ACC112 (cell line): ENCODE measurements around the gene LAS1L.
"Not testable (repeated sequence)": the region's sequence is repeated elsewhere in the genome, so short reads cannot be mapped to it uniquely, and the experiment has no call there.

ENCODE experiments used
- H2AFZ ChIP-seq: fragments of 200-600 bp; sonication (generic); one replicate; pipeline ENCODE4 v1.6.0; 2017; ENCODE audit warnings: antibody characterized with exemption, low read length; ENCODE audit not compliant: unreplicated experiment
- H3K27ac ChIP-seq: fragments of 200-600 bp; sonication (generic); 2 replicates; pipeline ENCODE4 v1.5.1; 2014; ENCODE audit warnings: low read depth, mild to moderate bottlenecking, antibody characterized with exemption, low read length, moderate library complexity
- H3K27me3 ChIP-seq: fragments of 200-600 bp; sonication (generic); 2 replicates; pipeline ENCODE4 v1.6.1; 2014; ENCODE audit warnings: mild to moderate bottlenecking, antibody characterized with exemption, low read length, moderate library complexity, mixed read lengths; ENCODE audit not compliant: insufficient read depth
- H3K36me3 ChIP-seq: fragments of 200-600 bp; sonication (generic); 2 replicates; pipeline ENCODE4 v1.6.1; 2016; ENCODE audit warnings: mild to moderate bottlenecking, antibody characterized with exemption, low read length, moderate library complexity, mixed read lengths; ENCODE audit not compliant: insufficient read depth
- H3K4me1 ChIP-seq: fragments of 200-600 bp; sonication (generic); one replicate; pipeline ENCODE4 v1.6.1; 2016; ENCODE audit warnings: low read length, mixed read lengths; ENCODE audit not compliant: insufficient read depth, unreplicated experiment, control insufficient read depth
- H3K4me3 ChIP-seq: fragments of 200-600 bp; sonication (generic); 2 replicates; pipeline ENCODE4 v1.5.1; 2014; ENCODE audit warnings: mild to moderate bottlenecking, low read depth, low read length
- H3K79me2 ChIP-seq: fragments of 200-600 bp; sonication (generic); one replicate; pipeline ENCODE4 v1.6.0; 2016; ENCODE audit warnings: low read length; ENCODE audit not compliant: control insufficient read depth, unreplicated experiment, insufficient read depth

LAS1L gene

DNA sequence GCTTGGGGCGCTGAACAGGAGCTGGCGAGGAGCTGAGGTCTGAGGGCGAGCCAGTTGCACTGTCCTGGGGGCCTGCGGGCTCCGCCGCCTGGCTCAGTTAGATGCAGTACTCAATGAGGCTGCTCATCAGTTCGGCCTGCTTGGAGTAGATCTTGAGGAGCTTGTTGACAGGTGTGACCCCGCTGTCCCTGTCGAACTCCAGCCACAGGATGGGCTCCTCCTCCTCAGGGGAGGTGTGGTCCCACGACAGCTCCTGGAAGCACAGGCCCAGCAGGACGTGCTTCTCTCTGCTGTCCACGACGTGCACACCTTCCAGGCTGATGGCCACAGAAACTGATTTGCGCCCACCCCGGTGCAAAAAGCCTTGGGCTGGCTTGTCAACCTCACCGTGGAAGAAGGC, 16.5 kb upstream of the LAS1L start:
- no peak overlapping the region for H3K27ac ChIP-seq
- no peaks in the 10 kb centered on the region for H3K36me3 ChIP-seq
- no peaks in the 10 kb centered on the region for H3K79me2 ChIP-seq
- no peak overlapping the region for H2AFZ ChIP-seq
- no peak overlapping the region for H3K4me3 ChIP-seq
- no peaks in the 10 kb centered on the region for H3K4me1 ChIP-seq
- no peaks in the 10 kb centered on the region for H3K27me3 ChIP-seq

DNA sequence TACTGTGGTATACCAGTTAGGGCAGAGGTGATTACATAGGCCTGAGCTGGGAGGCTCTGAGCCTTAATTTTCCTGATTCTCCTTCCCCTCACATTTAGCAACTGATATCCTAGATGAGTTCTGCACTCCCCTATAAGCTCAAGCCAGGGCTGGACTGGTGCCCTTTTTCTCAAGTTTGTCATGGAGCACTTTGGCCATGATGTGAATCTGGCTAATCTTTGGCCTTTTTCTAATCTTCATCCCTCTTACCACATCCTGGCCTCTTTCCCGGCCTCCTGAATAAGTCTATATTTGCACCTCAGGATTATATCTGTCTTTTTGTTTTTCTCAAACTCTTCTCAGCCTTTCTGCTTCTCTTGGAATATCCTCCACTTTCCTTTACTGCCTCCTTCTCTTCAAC, 10.9 kb upstream of the LAS1L start:
- Histone ChIP-seq H3K79me2 (no peaks in the 10 kb centered on the region), H3K27me3 (no peaks in the 10 kb centered on the region), H3K27ac (no peak overlapping the region), H2AFZ (no peak overlapping the region), H3K4me3 (no peak overlapping the region), H3K36me3 (no peaks in the 10 kb centered on the region), H3K4me1 (no peaks in the 10 kb centered on the region)

DNA sequence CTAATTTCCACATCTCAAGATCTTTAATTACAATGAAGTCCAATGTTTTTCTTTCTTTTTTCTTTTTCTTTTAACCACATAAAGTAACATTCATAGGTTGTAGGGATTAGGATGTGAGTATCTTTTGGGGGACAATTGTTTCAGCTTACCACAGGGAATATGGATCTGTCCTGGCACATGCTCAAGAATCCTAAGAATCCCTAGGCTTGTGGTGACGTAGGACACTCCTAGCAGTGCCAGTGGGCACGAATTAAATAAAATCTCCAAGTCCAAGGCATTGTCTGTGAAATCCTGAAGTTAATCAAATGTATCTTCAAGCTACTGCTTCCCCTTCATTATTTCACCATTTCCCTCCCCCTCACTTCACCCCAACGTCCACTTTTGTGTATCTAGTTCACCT, 2.6 kb upstream of the LAS1L start:
- Histone ChIP-seq H3K27me3 (no peaks in the 10 kb centered on the region), H3K36me3 (no peaks in the 10 kb centered on the region), H3K4me1 (no peaks in the 10 kb centered on the region), H3K79me2 (peaks cover 22% of the 10 kb centered on the region), H3K4me3 (no peak overlapping the region), H2AFZ (peak overlapping the region; percentile 6), H3K27ac (no peak overlapping the region)

DNA sequence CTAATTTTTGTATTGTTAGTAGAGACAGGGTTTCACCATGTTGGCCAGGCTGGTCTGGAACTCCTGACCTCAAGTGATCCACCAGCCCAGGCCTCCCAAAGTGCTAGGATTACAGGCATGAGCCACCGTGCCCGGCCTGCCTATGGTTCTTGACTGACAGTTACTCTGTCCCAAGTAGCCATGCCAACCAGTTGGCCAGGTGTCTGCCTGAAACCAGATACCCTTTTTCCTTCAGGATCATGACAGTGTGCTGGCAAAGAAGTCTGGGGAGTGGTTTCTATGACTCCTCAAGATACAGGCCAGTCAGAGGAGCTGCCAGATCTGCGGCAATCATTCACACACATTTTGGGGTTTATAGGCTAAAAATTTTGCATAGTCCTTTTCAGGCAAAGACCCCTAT, 1.7 kb upstream of the LAS1L start:
- H2AFZ ChIP-seq, result no peak overlapping the region
- H3K4me1 ChIP-seq, result no peaks in the 10 kb centered on the region
- H3K79me2 ChIP-seq, result peaks cover 24% of the 10 kb centered on the region
- no peaks in the 10 kb centered on the region for H3K36me3 ChIP-seq
- no peak overlapping the region for H3K4me3 ChIP-seq
- no peak overlapping the region for H3K27ac ChIP-seq
- no peaks in the 10 kb centered on the region for H3K27me3 ChIP-seq

DNA sequence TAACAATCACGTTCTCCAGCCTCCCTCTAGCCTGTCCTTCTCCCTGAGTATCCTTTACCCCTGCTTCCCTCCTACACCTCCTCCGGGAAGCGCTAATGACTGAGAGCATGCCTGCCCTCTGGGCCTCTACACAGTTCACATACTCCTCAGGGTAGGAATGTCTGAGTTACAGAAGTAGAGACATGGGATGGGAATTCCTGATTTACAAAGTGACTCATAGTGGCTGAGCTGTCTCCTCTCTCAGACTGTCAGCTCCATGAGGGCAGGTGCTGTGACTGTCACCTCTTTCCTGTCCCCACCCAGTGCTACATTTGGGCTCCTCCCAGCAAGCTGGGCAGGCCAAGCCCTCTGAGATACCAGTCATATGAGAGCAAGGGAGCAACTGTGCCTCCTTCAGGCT, 2.6 kb downstream of the LAS1L start:
- H3K79me2 ChIP-seq, result peaks cover 24% of the 10 kb centered on the region
- H3K27ac ChIP-seq, result no peak overlapping the region
- no peaks in the 10 kb centered on the region for H3K27me3 ChIP-seq
- H3K4me1 ChIP-seq, result no peaks in the 10 kb centered on the region
- no peak overlapping the region for H2AFZ ChIP-seq
- H3K36me3 ChIP-seq, result no peaks in the 10 kb centered on the region
- no peak overlapping the region for H3K4me3 ChIP-seq

DNA sequence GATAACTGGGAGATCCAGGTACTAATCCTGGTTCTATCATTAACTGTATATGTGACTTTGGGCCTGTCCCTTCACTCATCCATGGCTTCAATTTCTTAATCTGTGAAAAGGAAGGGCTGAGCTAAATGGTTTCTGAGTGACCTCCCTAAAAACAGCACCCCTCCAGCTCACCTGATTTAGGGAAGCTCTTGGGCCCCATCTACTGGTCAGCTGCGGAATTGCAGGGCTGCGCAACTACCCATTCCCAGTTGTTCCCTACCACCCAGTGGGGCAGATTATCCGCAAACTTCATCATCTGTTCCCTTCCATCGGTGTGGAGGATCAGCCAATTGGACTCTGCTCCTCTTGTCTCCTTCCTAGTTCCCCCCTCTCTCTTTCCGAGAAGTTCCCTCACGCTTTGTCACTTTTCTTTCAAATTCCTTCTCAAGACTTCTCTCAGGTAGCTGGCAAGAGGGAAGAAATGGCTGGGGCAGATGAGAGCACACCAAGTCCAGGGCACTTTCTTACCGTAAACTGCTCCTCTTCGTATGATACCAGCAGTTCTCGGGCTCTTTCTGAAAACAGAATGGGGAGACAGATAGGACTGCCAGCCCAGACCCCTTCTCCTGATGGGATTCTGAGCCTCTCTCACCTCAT, 5.8 kb downstream of the LAS1L start:
- Histone ChIP-seq H3K36me3 (no peaks in the 10 kb centered on the region), H3K4me3 (no peak overlapping the region), H3K79me2 (peaks cover 18% of the 10 kb centered on the region), H3K27ac (no peak overlapping the region), H2AFZ (no peak overlapping the region), H3K4me1 (no peaks in the 10 kb centered on the region), H3K27me3 (no peaks in the 10 kb centered on the region)

DNA sequence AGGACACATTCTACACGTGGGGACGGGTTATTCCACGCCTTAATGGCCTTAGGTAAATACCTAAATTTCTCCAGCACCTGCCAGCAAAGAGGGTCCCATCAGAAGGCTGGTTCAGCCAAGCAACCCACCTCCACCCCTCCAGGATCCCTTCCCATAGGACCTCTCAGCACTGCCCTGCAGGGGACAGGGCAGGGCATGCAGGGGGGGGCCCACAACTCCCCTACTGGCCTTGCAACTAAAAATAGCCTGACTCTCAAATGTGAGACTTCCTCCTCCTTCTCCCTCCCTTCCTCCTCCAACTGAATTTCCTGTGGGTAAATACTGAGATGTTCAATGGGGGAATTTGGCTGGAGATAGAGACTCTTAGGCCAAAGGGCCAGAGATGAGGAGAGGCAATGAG, 6.3 kb downstream of the LAS1L start:
- H2AFZ ChIP-seq, result no peak overlapping the region
- H3K4me1 ChIP-seq, result peaks cover 1% of the 10 kb centered on the region
- no peak overlapping the region for H3K4me3 ChIP-seq
- H3K27ac ChIP-seq, result no peak overlapping the region
- H3K36me3 ChIP-seq, result peaks cover 2% of the 10 kb centered on the region; the same call in 1 of the 2 replicates
- peaks cover 12% of the 10 kb centered on the region for H3K79me2 ChIP-seq
- H3K27me3 ChIP-seq, result no peaks in the 10 kb centered on the region

DNA sequence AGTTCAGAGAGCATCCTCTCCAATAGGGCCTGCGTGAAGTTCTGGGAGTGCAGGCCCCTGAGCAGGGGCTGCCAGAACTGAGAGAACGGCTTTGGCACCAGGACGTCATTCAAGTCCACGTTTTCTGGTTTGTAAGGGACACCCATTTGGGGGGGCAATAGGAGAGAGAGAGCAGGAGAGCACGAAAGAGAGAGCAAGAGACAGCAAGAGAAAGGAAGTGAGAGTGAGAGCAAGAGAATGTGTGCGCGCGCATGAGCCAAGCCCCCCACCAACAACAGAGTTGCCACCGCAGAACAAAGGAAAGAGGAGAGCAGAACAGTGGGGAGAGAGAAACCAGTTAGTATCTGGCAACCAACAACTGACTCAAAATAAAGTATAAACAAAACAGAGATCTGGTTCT, 10.4 kb downstream of the LAS1L start:
- H3K36me3 ChIP-seq, result peaks cover 4% of the 10 kb centered on the region; the same call in 1 of the 2 replicates
- peaks cover 7% of the 10 kb centered on the region for H3K4me1 ChIP-seq
- no peak overlapping the region for H3K27ac ChIP-seq
- no peak overlapping the region for H3K4me3 ChIP-seq
- H2AFZ ChIP-seq, result no peak overlapping the region
- H3K79me2 ChIP-seq, result no peaks in the 10 kb centered on the region
- no peaks in the 10 kb centered on the region for H3K27me3 ChIP-seq

DNA sequence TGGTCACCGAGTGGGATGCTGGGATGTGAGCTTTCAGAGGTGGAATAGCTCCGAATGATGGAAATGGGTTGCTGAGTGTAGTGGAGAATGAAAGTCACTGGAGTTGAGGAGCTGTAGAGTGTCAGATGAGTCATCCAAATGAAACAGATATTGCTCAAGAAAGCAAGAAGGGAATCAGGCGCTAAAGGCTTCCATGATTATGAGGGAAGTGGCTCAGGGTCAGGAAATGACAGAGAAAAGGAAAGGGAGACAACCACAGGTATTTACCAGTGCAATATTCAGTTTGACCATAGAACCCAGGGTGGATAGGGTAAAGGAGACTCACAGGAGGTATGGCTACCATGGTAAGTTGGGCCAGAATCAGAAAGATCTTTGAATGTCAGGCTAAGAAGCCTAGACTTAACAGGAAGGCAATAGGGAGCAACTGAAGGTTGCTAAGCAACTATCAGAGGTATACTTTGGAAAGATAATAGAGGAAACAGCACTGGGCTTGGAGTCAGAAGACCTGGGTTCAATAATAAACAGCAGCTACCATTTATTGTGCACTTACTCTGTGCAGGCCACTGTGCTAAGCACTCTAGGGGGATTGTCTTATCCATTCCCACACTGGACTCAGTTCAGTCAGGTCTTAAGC, 11.7 kb downstream of the LAS1L start:
- H3K27me3 ChIP-seq, result no peaks in the 10 kb centered on the region
- H3K27ac ChIP-seq, result peak overlapping the region; percentile 61
- no peak overlapping the region for H2AFZ ChIP-seq
- peaks cover 7% of the 10 kb centered on the region for H3K4me1 ChIP-seq
- no peak overlapping the region for H3K4me3 ChIP-seq
- no peaks in the 10 kb centered on the region for H3K79me2 ChIP-seq
- H3K36me3 ChIP-seq, result peaks cover 4% of the 10 kb centered on the region; the same call in 1 of the 2 replicates

DNA sequence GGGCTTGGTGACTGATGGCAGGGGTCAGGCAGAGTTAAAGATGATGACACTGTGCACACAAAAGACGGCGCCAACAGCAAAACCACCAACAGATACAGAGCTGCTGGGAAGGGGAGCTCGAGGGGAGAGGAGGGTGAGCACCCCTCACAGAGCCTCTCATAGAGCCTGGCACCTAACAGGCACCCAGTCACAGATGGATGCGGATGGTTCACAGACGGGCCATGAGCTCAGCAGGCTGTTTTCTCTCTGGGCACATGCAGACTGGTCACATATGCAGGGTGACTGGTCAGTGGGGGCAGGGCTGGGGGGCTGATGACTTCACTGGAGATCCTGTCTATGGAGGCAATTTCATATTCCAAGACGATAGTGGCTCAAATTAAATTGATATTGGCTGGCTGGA, 15.1 kb downstream of the LAS1L start:
- H3K36me3 ChIP-seq, H3K4me3 ChIP-seq, H3K4me1 ChIP-seq, H3K27ac ChIP-seq, H2AFZ ChIP-seq, H3K79me2 ChIP-seq, H3K27me3 ChIP-seq: not testable (repeated sequence)

DNA sequence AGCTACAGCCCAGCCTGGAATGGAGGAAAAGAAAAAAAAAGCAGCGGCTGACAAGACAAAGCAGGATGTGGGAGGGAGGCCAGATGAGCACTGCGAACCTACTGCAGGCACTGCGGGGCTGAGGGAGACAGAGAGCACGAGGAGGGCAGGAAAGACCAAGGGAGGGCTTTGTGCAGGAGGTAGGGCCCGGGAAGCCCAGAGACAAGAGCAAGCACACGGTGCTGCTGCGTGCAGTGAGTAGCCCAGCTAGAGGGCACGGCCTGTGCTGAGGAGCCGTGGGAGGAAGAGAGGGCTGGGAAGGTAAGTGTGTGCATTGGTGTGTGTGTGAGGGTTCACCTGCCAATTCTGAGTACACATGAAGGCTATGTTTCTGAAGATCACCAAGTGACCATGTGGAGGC, 15.6 kb downstream of the LAS1L start:
- not testable (repeated sequence) for H3K36me3 ChIP-seq, H2AFZ ChIP-seq, H3K79me2 ChIP-seq, H3K27ac ChIP-seq, H3K4me3 ChIP-seq, H3K4me1 ChIP-seq, H3K27me3 ChIP-seq
